Measurements from ENCODE around the gene GOLGB1. TPM values are rescaled to one million over a fixed set of nuclear protein-coding genes. Genes with fewer than 3 reads are reported as not detected.

GOLGB1 gene
- total and polyA plus RNA-seq, 5 donors = 19.8 to 60.8 (median 56.5) TPM

- Histone ChIP-seq H3K4me1 (ENCODE audit: control insufficient read depth, insufficient read depth, low read length) (no peaks in the 10 kb centered on the region), H3K4me3 (ENCODE audit: low read length) (no peak overlapping the region), H3K27ac (ENCODE audit: low read length) (no peak overlapping the region), H3K27me3 (ENCODE audit: control insufficient read depth, insufficient read depth) (no peaks in the 10 kb centered on the region), H3K9me3 (ENCODE audit: control insufficient read depth, low read length) (no peaks in the 10 kb centered on the region)
- ATAC-seq (no peak), DNase-seq (no peak)
- WGBS = 96% methylated on average over 2 of the region's 2 CpGs
- intact Hi-C loops (cut with DNase I) = no loop called here
Observed at GRCh38 chr3:121768452-121768851, 18.9 kb upstream of the GOLGB1 start.

DNA sequence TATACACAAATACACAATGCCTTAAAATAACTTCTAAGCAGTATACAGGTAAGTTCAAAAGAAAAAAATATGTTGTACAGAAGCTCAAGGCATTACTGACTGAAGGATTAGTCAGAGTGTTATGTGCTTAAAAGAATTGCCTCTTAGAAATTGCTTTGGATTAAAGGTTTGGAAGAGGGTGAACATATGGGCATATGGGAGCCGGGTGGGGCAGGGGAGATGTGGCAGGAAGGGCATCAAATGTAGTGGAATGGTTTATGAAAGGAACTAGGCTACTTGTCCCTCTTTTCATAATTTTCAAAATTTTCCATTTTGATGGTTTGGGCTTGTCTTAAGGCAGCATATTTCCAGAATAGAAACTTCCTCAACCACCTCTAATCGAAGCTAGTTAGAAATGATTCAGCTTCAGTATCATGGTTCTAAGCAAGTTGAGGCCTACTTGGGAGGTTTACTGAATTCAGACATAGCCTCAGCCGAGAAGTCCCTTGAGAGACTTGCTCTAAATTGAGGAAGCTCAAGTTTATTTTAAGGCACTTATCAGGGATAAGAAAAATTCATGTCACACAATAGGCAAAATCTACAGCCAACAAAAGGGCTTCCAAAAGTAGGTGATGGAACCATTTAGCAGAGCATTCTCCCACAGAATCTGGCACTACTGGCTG lies 10.1 kb upstream of the GOLGB1 start:
- ATAC-seq (no peak), DNase-seq (no peak)
- Histone ChIP-seq H3K27me3 (ENCODE audit: control insufficient read depth, insufficient read depth) (no peaks in the 10 kb centered on the region), H3K4me3 (ENCODE audit: low read length) (no peak overlapping the region), H3K9me3 (ENCODE audit: control insufficient read depth, low read length) (no peaks in the 10 kb centered on the region), H3K27ac (ENCODE audit: low read length) (no peak overlapping the region), H3K4me1 (ENCODE audit: control insufficient read depth, insufficient read depth, low read length) (no peaks in the 10 kb centered on the region)
- WGBS = 57% methylated on average over 3 of the region's 3 CpGs
- intact Hi-C loops (cut with DNase I) = no loop called here

- DNase-seq = no peak
- Histone ChIP-seq H3K27ac (ENCODE audit: low read length) (no peak overlapping the region), H3K4me1 (ENCODE audit: control insufficient read depth, insufficient read depth, low read length) (no peaks in the 10 kb centered on the region), H3K27me3 (ENCODE audit: control insufficient read depth, insufficient read depth) (no peaks in the 10 kb centered on the region), H3K4me3 (ENCODE audit: low read length) (no peak overlapping the region), H3K9me3 (ENCODE audit: control insufficient read depth, low read length) (no peaks in the 10 kb centered on the region)
- no peak for ATAC-seq
- WGBS = 30% methylated on average over 1 of the region's 1 CpG
- intact Hi-C loops (cut with DNase I) = no loop called here
Observed at GRCh38 chr3:121758727-121759450, 9.3 kb upstream of the GOLGB1 start.

- peak; percentile 53 to 55 for ATAC-seq
Observed at GRCh38 chr3:121757812-121758545, 8.4 kb upstream of the GOLGB1 start.

GRCh38 chr3:121757087-121757811 lies 7.7 kb upstream of the GOLGB1 start:
- DNase-seq (peak; percentile 22 to 76 (median 64)), ATAC-seq (peak; percentile 95 to 96)
- H3K27ac ChIP-seq (ENCODE audit: low read length) = peak overlapping the region; percentile 61
- 53% methylated on average over 4 of the region's 4 CpGs for WGBS
- no peak overlapping the region for H3K4me3 ChIP-seq (ENCODE audit: low read length)
- intact Hi-C loops (cut with DNase I) = no loop called here
- no peaks in the 10 kb centered on the region for H3K9me3 ChIP-seq (ENCODE audit: control insufficient read depth, low read length)
- no peaks in the 10 kb centered on the region for H3K27me3 ChIP-seq (ENCODE audit: control insufficient read depth, insufficient read depth)
- H3K4me1 ChIP-seq (ENCODE audit: control insufficient read depth, insufficient read depth, low read length) = no peaks in the 10 kb centered on the region

More at GRCh38 chr3:121757812-121758545, 8.4 kb upstream of the GOLGB1 start:
- Histone ChIP-seq H3K27ac (ENCODE audit: low read length) (peak overlapping the region; percentile 20), H3K4me1 (ENCODE audit: control insufficient read depth, insufficient read depth, low read length) (no peaks in the 10 kb centered on the region), H3K9me3 (ENCODE audit: control insufficient read depth, low read length) (no peaks in the 10 kb centered on the region), H3K27me3 (ENCODE audit: control insufficient read depth, insufficient read depth) (no peaks in the 10 kb centered on the region), H3K4me3 (ENCODE audit: low read length) (no peak overlapping the region)
- peak in 2 of 3 donors; percentile 16 to 60 for DNase-seq
- 70% methylated on average over 15 of the region's 15 CpGs for WGBS
- intact Hi-C loops (cut with DNase I) = no loop called here

GRCh38 chr3:121752772-121753171 lies 3.2 kb upstream of the GOLGB1 start:
- intact Hi-C loops (cut with DNase I) = no loop called here
- DNase-seq = no peak
- no peak for ATAC-seq
- Histone ChIP-seq H3K27me3 (ENCODE audit: control insufficient read depth, insufficient read depth) (no peaks in the 10 kb centered on the region), H3K9me3 (ENCODE audit: control insufficient read depth, low read length) (no peaks in the 10 kb centered on the region), H3K27ac (ENCODE audit: low read length) (no peak overlapping the region), H3K4me1 (ENCODE audit: control insufficient read depth, insufficient read depth, low read length) (no peaks in the 10 kb centered on the region), H3K4me3 (ENCODE audit: low read length) (no peak overlapping the region)
- 34% methylated on average over 1 of the region's 1 CpG for WGBS

GRCh38 chr3:121752261-121752660 lies 2.7 kb upstream of the GOLGB1 start:
- intact Hi-C loops (cut with DNase I) = no loop called here

DNA sequence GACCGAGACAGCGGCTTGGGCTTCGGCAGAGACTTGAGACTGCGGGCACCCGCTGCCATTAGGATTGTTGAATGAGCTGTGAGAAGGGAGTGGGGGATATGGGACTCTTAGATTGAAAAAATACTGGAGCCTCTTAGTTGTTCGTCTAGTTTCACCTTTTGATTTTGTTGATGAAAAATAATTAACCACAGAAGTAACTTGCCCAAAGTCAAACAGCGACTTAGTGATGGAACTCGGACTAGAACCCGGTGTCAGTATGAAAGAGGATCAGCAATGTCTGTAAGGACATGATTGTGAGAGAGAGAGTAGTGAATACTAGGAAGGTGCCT lies 510 bp upstream of the GOLGB1 start:
- Histone ChIP-seq H3K9me3 (ENCODE audit: control insufficient read depth, low read length) (no peaks in the 10 kb centered on the region), H3K4me3 (ENCODE audit: low read length) (peak overlapping the region; percentile 72), H3K27me3 (ENCODE audit: control insufficient read depth, insufficient read depth) (no peaks in the 10 kb centered on the region), H3K4me1 (ENCODE audit: control insufficient read depth, insufficient read depth, low read length) (no peaks in the 10 kb centered on the region), H3K27ac (ENCODE audit: low read length) (peak overlapping the region; percentile 90)
- intact Hi-C loops (cut with DNase I) = no loop called here
- 1% methylated on average over 9 of the region's 9 CpGs for WGBS
- ATAC-seq = no peak
- DNase-seq = no peak

More at GRCh38 chr3:121752261-121752660, 2.7 kb upstream of the GOLGB1 start:
- WGBS = 80% methylated on average over 1 of the region's 1 CpG
- DNase-seq (no peak), ATAC-seq (no peak)
- Histone ChIP-seq H3K27me3 (ENCODE audit: control insufficient read depth, insufficient read depth) (no peaks in the 10 kb centered on the region), H3K4me3 (ENCODE audit: low read length) (no peak overlapping the region), H3K9me3 (ENCODE audit: control insufficient read depth, low read length) (no peaks in the 10 kb centered on the region), H3K27ac (ENCODE audit: low read length) (no peak overlapping the region), H3K4me1 (ENCODE audit: control insufficient read depth, insufficient read depth, low read length) (no peaks in the 10 kb centered on the region)

DNA sequence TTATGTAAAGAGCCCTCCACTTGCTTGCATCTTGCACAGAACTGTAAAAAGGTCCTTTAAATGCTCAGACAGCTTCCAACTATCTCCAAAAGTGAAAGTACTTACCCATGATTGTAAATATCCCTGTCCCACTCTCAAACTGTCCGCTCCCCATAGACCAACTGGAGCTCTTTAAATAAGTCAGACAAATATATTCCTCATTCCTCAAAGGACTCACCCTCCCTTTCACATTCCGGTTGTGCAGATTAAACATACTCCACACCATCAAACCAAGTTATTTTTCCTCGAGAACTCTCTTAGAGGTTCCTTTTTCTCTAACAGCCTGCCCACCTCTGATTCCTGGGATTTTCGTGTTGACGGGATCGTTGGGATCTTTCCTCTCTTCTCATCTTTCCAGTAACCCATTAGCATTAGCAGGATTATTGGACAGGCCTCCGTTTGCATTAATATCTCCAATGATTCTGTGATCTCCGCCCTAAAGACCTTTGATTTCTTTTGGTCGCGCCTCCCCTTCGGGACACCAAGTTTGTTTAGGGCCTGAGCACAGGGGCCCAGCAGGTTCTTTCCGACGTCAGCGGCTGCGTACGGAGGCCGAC lies 763 bp downstream of the GOLGB1 start:
- intact Hi-C loops (cut with DNase I) = loop anchor here in 1 of 4 donors (5.0 kb wide), 1 partner anchor 51 kb away; no protein-coding TSS in a partner anchor

GRCh38 chr3:121747976-121748375 lies 1.6 kb downstream of the GOLGB1 start:
- H3K27ac ChIP-seq (ENCODE audit: low read length) = no peak overlapping the region
- DNase-seq (no peak), ATAC-seq (no peak)
- H3K4me3 ChIP-seq (ENCODE audit: low read length) = peak overlapping the region; percentile 72
- no peaks in the 10 kb centered on the region for H3K9me3 ChIP-seq (ENCODE audit: control insufficient read depth, low read length)
- intact Hi-C loops (cut with DNase I) = loop anchor here in 1 of 4 donors (5.0 kb wide), 1 partner anchor 51 kb away; no protein-coding TSS in a partner anchor
- H3K27me3 ChIP-seq (ENCODE audit: control insufficient read depth, insufficient read depth) = no peaks in the 10 kb centered on the region
- peaks cover 3% of the 10 kb centered on the region for H3K4me1 ChIP-seq (ENCODE audit: control insufficient read depth, insufficient read depth, low read length)
- WGBS = 22% methylated on average over 3 of the region's 3 CpGs

More for the DNA sequence above, 763 bp downstream of the GOLGB1 start:
- under 1% methylated on average over 17 of the region's 17 CpGs for WGBS
- Histone ChIP-seq H3K9me3 (ENCODE audit: control insufficient read depth, low read length) (no peaks in the 10 kb centered on the region), H3K4me1 (ENCODE audit: control insufficient read depth, insufficient read depth, low read length) (peaks cover 3% of the 10 kb centered on the region), H3K4me3 (ENCODE audit: low read length) (peak overlapping the region; percentile 72), H3K27me3 (ENCODE audit: control insufficient read depth, insufficient read depth) (no peaks in the 10 kb centered on the region), H3K27ac (ENCODE audit: low read length) (peak overlapping the region; percentile 91)
- ATAC-seq = peak; percentile 69 to 74
- DNase-seq = no peak

Data from right cardiac atrium (tissue), 5 donors.